Neural progenitor cell (in vitro differentiated cells): ENCODE measurements around the gene TMEM63B. TPM values are rescaled to one million over a fixed set of nuclear protein-coding genes. Genes with fewer than 3 reads are reported as not detected.

ENCODE experiments used
- DNase-seq: peaks from one replicate; pipeline ENCODE4 v3.0.0-alpha.2; 2016; ENCODE audit warnings: low spot score
- H2AFZ ChIP-seq: fragments of 200-600 bp; sonication (generic); replicated peaks from 2 replicates; pipeline ENCODE4 v1.6.1; 2016; ENCODE audit warnings: antibody characterized with exemption
- H3F3A ChIP-seq: fragments of 200-600 bp; sonication (generic); 2 replicates; pipeline ENCODE4 v1.6.1; 2016; ENCODE audit warnings: antibody characterized with exemption, low read depth
- H3K27ac ChIP-seq: fragments of 200-600 bp; sonication (generic); 2 replicates; pipeline ENCODE4 v1.5.1; 2016; ENCODE audit warnings: mild to moderate bottlenecking
- H3K27me3 ChIP-seq: fragments of 200-600 bp; sonication (generic); 2 replicates; pipeline ENCODE4 v1.6.1; 2016; ENCODE audit warnings: mild to moderate bottlenecking, moderate library complexity
- H3K36me3 ChIP-seq: fragments of 200-600 bp; sonication (generic); 2 replicates; pipeline ENCODE4 v1.5.1; 2016
- H3K4me1 ChIP-seq: fragments of 200-600 bp; sonication (generic); 2 replicates; pipeline ENCODE4 v1.6.1; 2016; ENCODE audit warnings: mixed run types
- H3K4me2 ChIP-seq: fragments of 200-600 bp; sonication (generic); 2 replicates; pipeline ENCODE4 v1.6.1; 2016
- H3K4me3 ChIP-seq: fragments of 200-600 bp; sonication (generic); 2 replicates; pipeline ENCODE4 v1.5.1; 2016
- H3K79me2 ChIP-seq: fragments of 200-600 bp; sonication (generic); 2 replicates; pipeline ENCODE4 v1.6.1; 2016; ENCODE audit warnings: low read depth
- H3K9ac ChIP-seq: fragments of 200-600 bp; sonication (generic); 2 replicates; pipeline ENCODE4 v1.6.1; 2016
- H3K9me3 ChIP-seq: fragments of 200-600 bp; sonication (generic); 2 replicates; pipeline ENCODE4 v1.5.1; 2016; ENCODE audit warnings: low read depth
- H4K20me1 ChIP-seq: fragments of 200-600 bp; sonication (generic); 2 replicates; pipeline ENCODE4 v1.6.1; 2016; ENCODE audit warnings: low read depth
- H3K27ac Mint-ChIP-seq: 3 replicates; pipeline ENCODE4 v1.8.0; 2021; ENCODE audit warnings: mixed read lengths
- H3K27me3 Mint-ChIP-seq: 2 replicates; pipeline ENCODE4 v1.8.0; 2022; ENCODE audit warnings: low read depth, mild to moderate bottlenecking, inconsistent platforms, moderate library complexity, mixed read lengths; ENCODE audit not compliant: insufficient read depth
- H3K36me3 Mint-ChIP-seq: 3 replicates; pipeline ENCODE4 v1.8.0; 2021; ENCODE audit warnings: mixed read lengths
- H3K4me1 Mint-ChIP-seq: 3 replicates; pipeline ENCODE4 v1.8.0; 2021; ENCODE audit warnings: mixed read lengths
- H3K4me3 Mint-ChIP-seq: 3 replicates; pipeline ENCODE4 v1.8.0; 2021; ENCODE audit warnings: mild to moderate bottlenecking, moderate library complexity, mixed read lengths
- H3K9me3 Mint-ChIP-seq: 3 replicates; pipeline ENCODE4 v1.8.0; 2020; ENCODE audit warnings: mixed read lengths
- EZH2 ChIP-seq: fragments of 200-600 bp; sonication (generic); IDR thresholded peaks from 2 replicates; pipeline ENCODE4 v1.6.1; 2017; ENCODE audit warnings: antibody characterized with exemption, mild to moderate bottlenecking, moderate library complexity
- EZH2phosphoT487 ChIP-seq: fragments of 200-600 bp; sonication (generic); IDR thresholded peaks from 2 replicates; pipeline ENCODE4 v1.6.1; 2017; ENCODE audit warnings: antibody characterized with exemption
- total RNA-seq: library from RNA; depleted of rRNA; stranded (reverse); fragments of >200 nt; gene quantifications from 2 replicates; pipeline ENCODE4 v1.2.3, GENCODE V29; 2015; ENCODE audit warnings: low replicate concordance
- TF ChIP-seq, protein P1 (sequence below): fragments of 200-600 bp; sonication (generic); IDR thresholded peaks from 2 replicates; pipeline ENCODE4 v1.5.1; 2017; ENCODE audit warnings: antibody characterized with exemption, mild to moderate bottlenecking

The TMEM63B gene
- total RNA-seq, 1 donor from 2014 or later, result 25.4 TPM

DNA sequence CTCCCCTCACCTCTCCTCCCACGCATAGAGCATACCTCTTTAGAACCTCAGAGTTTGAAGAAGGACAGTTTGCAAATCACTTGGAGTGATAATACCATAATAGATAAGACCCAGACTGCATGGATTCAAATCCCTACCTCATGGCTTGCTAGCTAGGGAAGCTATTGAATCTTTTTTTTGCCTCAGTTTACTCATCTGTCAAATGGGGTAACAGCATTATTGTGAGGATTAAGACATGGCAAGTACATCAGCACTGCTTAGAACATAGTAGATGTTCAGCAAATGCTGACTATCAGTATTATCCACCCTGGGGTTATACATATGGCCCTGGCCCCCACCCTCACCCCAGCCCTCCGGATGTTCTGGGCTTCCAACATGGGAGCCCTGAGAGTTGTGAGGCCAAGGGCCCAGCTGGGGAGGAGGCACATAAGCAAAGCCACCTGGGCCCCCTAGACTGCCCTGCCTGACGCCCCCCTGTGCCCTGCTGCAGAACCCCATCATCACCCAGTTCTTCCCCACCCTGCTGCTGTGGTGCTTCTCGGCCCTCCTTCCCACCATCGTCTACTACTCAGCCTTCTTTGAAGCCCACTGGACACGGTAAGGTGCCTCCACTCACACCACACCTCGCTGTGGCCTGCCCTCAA, 22.1 kb downstream of the TMEM63B start:
- H2AFZ ChIP-seq, result no peak overlapping the region
- no peaks in the 10 kb centered on the region for H3K4me1 Mint-ChIP-seq
- no peaks in the 10 kb centered on the region for H3K4me1 ChIP-seq
- no peaks in the 10 kb centered on the region for H3K27me3 ChIP-seq
- H3K27me3 Mint-ChIP-seq, result peaks cover 3% of the 10 kb centered on the region
- H3K36me3 ChIP-seq, result no peaks in the 10 kb centered on the region
- H3K79me2 ChIP-seq, result no peaks in the 10 kb centered on the region
- H3K27ac Mint-ChIP-seq, result no peak overlapping the region
- no peak for DNase-seq
- no peaks in the 10 kb centered on the region for H3F3A ChIP-seq
- TF ChIP-seq, protein P1, sequence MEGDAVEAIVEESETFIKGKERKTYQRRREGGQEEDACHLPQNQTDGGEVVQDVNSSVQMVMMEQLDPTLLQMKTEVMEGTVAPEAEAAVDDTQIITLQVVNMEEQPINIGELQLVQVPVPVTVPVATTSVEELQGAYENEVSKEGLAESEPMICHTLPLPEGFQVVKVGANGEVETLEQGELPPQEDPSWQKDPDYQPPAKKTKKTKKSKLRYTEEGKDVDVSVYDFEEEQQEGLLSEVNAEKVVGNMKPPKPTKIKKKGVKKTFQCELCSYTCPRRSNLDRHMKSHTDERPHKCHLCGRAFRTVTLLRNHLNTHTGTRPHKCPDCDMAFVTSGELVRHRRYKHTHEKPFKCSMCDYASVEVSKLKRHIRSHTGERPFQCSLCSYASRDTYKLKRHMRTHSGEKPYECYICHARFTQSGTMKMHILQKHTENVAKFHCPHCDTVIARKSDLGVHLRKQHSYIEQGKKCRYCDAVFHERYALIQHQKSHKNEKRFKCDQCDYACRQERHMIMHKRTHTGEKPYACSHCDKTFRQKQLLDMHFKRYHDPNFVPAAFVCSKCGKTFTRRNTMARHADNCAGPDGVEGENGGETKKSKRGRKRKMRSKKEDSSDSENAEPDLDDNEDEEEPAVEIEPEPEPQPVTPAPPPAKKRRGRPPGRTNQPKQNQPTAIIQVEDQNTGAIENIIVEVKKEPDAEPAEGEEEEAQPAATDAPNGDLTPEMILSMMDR, result no peak
- TF ChIP-seq EZH2 (no peak), EZH2phosphoT487 (no peak)
- no peak overlapping the region for H3K4me2 ChIP-seq
- no peak overlapping the region for H3K9ac ChIP-seq
- no peaks in the 10 kb centered on the region for H3K9me3 Mint-ChIP-seq
- H3K4me3 Mint-ChIP-seq, result no peak overlapping the region
- H3K36me3 Mint-ChIP-seq, result peaks cover 24% of the 10 kb centered on the region
- H3K9me3 ChIP-seq, result no peaks in the 10 kb centered on the region
- H4K20me1 ChIP-seq, result no peaks in the 10 kb centered on the region
- H3K27ac ChIP-seq, result no peak overlapping the region
- no peak overlapping the region for H3K4me3 ChIP-seq

DNA sequence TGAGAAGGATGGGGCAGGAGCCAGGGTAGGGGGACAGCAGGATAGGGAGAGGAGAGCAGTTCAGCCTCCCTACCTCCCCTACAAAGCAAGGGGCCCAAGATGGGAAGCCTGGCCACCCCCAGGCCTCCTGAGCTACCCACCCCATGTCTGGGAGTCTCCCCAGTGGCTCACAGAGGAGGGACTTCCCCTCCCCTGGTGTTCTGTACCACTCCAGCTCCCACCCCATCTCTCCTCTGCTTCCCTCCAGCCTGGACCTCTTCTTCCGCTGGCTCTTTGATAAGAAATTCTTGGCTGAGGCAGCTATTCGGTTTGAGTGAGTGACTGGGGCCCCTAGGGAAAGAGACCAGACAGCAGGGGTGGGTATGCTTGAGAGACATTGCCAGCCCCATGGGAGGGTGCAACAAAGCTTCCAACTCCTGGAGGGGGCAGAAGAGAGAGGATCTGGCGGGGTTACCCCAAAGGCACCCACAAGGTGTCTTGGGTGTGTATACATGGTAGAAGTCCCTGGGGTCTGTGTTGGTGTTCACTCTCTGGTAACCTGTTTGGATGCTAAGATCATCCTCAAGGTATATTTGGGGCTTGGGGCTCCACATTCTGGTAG, 23.1 kb downstream of the TMEM63B start:
- Histone ChIP-seq H3K36me3 (no peaks in the 10 kb centered on the region), H3K27ac (no peak overlapping the region), H3K4me3 (no peak overlapping the region), H4K20me1 (no peaks in the 10 kb centered on the region), H3K9ac (no peak overlapping the region), H3F3A (no peaks in the 10 kb centered on the region), H3K79me2 (no peaks in the 10 kb centered on the region), H3K9me3 (no peaks in the 10 kb centered on the region), H3K4me1 (no peaks in the 10 kb centered on the region), H3K27me3 (no peaks in the 10 kb centered on the region), H2AFZ (no peak overlapping the region), H3K4me2 (no peak overlapping the region)
- Mint-ChIP-seq H3K36me3 (peaks cover 24% of the 10 kb centered on the region), H3K9me3 (no peaks in the 10 kb centered on the region), H3K4me3 (no peak overlapping the region), H3K27ac (peak overlapping the region; percentile 48), H3K27me3 (peaks cover 5% of the 10 kb centered on the region), H3K4me1 (no peaks in the 10 kb centered on the region)
- TF ChIP-seq EZH2, result no peak
- TF ChIP-seq, protein P1, result no peak
- no peak for TF ChIP-seq EZH2phosphoT487
- DNase-seq, result no peak

DNA sequence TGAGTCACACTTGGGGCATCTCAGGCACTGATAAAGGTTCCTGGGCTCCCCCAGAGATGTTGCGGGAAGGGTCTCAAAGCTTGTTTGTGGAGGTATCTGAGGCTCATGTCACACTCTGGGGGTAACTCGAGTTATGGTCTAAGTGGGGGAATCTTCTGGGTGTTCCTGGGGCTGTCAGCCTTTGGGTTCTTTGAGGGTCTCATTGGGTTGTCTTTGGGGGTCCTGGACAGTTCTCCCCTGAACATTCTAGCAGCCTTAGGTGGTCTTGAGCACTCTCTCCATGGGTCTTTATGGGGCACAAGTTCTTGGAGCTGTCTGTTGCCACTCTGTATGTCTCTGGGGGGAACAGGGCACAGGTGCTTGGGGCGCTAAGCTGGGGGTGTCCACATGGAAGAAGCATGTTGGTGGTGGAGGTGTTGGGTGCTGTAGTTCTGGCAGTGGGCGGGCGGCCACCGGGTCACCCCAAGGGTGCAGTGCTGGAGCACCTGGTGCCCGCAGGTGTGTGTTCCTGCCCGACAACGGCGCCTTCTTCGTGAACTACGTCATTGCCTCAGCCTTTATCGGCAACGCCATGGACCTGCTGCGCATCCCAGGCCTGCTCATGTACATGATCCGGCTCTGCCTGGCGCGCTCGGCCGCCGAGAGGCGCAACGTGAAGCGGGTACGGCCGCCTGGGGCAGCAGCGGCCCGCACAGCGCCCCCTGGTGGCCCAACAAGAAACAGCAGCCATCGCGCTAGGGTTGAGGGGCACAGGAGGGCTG, 24.2 kb downstream of the TMEM63B start:
- Histone ChIP-seq H4K20me1 (no peaks in the 10 kb centered on the region), H3F3A (peaks cover 3% of the 10 kb centered on the region), H3K4me3 (no peak overlapping the region), H3K9me3 (no peaks in the 10 kb centered on the region), H3K9ac (no peak overlapping the region), H3K27ac (no peak overlapping the region), H2AFZ (no peak overlapping the region), H3K36me3 (no peaks in the 10 kb centered on the region), H3K27me3 (no peaks in the 10 kb centered on the region), H3K4me2 (no peak overlapping the region), H3K4me1 (no peaks in the 10 kb centered on the region), H3K79me2 (no peaks in the 10 kb centered on the region)
- Mint-ChIP-seq H3K27ac (no peak overlapping the region), H3K9me3 (no peaks in the 10 kb centered on the region), H3K4me1 (peaks cover 4% of the 10 kb centered on the region), H3K4me3 (no peak overlapping the region), H3K27me3 (peaks cover 10% of the 10 kb centered on the region), H3K36me3 (peaks cover 21% of the 10 kb centered on the region)
- DNase-seq, result peak; percentile 90
- TF ChIP-seq EZH2, result no peak
- TF ChIP-seq, protein P1, result peak; percentile 100
- TF ChIP-seq EZH2phosphoT487, result no peak
